WTC11 (cell line): Measurements from ENCODE around the gene AGBL4. TPM values are rescaled to one million over a fixed set of nuclear protein-coding genes. Genes with fewer than 3 reads are reported as not detected.

Experiments
- ATAC-seq: fragments of 200-7000 bp; cut with Tn5 transposase; 2 replicates; pipeline ENCODE4 v1.10.0; 2021; ENCODE audit warnings: mild to moderate bottlenecking, moderate library complexity
- CTCF ChIA-PET: fragments of 300-600 bp; sonication (Branson Sonifier 250); formaldehyde crosslinking; loops from one replicate; lab custom pipeline; 2021; ENCODE audit warnings: antibody characterized with exemption; lab: Charles Lee
- POLR2A ChIA-PET: fragments of 350-600 bp; sonication (Branson Sonifier 250); formaldehyde crosslinking; loops from one replicate; lab custom pipeline; 2021; ENCODE audit warnings: antibody characterized with exemption; lab: Charles Lee
- DNase-seq: peaks from one replicate; pipeline ENCODE4 v3.0.0; 2021; ENCODE audit warnings: low spot score
- H3K27ac Mint-ChIP-seq: 2 replicates; pipeline ENCODE4 v1.8.0; 2021; ENCODE audit warnings: mixed read lengths
- H3K27me3 Mint-ChIP-seq: 2 replicates; pipeline ENCODE4 v1.8.0; 2021; ENCODE audit warnings: low read depth, mild to moderate bottlenecking, moderate library complexity, mixed read lengths
- H3K36me3 Mint-ChIP-seq: 2 replicates; pipeline ENCODE4 v1.8.0; 2021; ENCODE audit warnings: mixed read lengths
- H3K4me1 Mint-ChIP-seq: 2 replicates; pipeline ENCODE4 v1.8.0; 2022; ENCODE audit warnings: mixed read lengths
- H3K4me3 Mint-ChIP-seq: 2 replicates; pipeline ENCODE4 v1.8.0; 2021; ENCODE audit warnings: mild to moderate bottlenecking, moderate library complexity, mixed read lengths
- H3K9me3 Mint-ChIP-seq: 2 replicates; pipeline ENCODE4 v1.8.0; 2021; ENCODE audit warnings: mixed read lengths
- ATF3 ChIP-seq: sonication (generic); formaldehyde crosslinking; conservative IDR thresholded peaks from 2 replicates; pipeline ENCODE4 v1.8.1; 2022; ENCODE audit warnings: mild to moderate bottlenecking, missing genetic modification reagents
- EMX1 ChIP-seq: fragments of 250-450 bp; sonication (Bioruptor Pico); IDR thresholded peaks from 2 replicates; pipeline ENCODE4 v1.8.0; 2021; ENCODE audit warnings: mild to moderate bottlenecking
- JUN ChIP-seq: sonication (generic); formaldehyde crosslinking; IDR thresholded peaks from 2 replicates; pipeline ENCODE4 v1.8.0; 2023; ENCODE audit warnings: mild to moderate bottlenecking, missing genetic modification reagents
- MAX ChIP-seq: sonication (generic); formaldehyde crosslinking; IDR thresholded peaks from 2 replicates; pipeline ENCODE4 v1.8.0; 2022; ENCODE audit warnings: mild to moderate bottlenecking, missing genetic modification reagents
- NFE2L1 ChIP-seq: sonication (generic); formaldehyde crosslinking; IDR thresholded peaks from 2 replicates; pipeline ENCODE4 v1.8.1; 2023; ENCODE audit warnings: missing genetic modification reagents
- NFYB ChIP-seq: sonication (generic); formaldehyde crosslinking; conservative IDR thresholded peaks from 2 replicates; pipeline ENCODE4 v1.8.0; 2022; ENCODE audit warnings: low read depth, missing genetic modification reagents
- SOX15 ChIP-seq: fragments of 250-450 bp; sonication (Bioruptor Pico); IDR thresholded peaks from 2 replicates; pipeline ENCODE4 v1.9.0; 2021; ENCODE audit warnings: mild to moderate bottlenecking
- SP1 ChIP-seq: sonication (generic); formaldehyde crosslinking; conservative IDR thresholded peaks from 2 replicates; pipeline ENCODE4 v1.8.1; 2022; ENCODE audit warnings: missing genetic modification reagents
- TCF7 ChIP-seq: sonication (generic); formaldehyde crosslinking; IDR thresholded peaks from 2 replicates; pipeline ENCODE4 v1.8.0; 2022; ENCODE audit warnings: mild to moderate bottlenecking, low read depth, missing genetic modification reagents, moderate library complexity
- TEAD1 ChIP-seq: sonication (generic); formaldehyde crosslinking; IDR thresholded peaks from 2 replicates; pipeline ENCODE4 v1.8.0; 2022; ENCODE audit warnings: mild to moderate bottlenecking, missing genetic modification reagents
- ZBTB21 ChIP-seq: sonication (generic); formaldehyde crosslinking; IDR thresholded peaks from 2 replicates; pipeline ENCODE4 v1.8.1; 2023; ENCODE audit warnings: mild to moderate bottlenecking, missing genetic modification reagents, borderline replicate concordance
- ZNF232 ChIP-seq: sonication (generic); formaldehyde crosslinking; IDR thresholded peaks from 2 replicates; pipeline ENCODE4 v1.8.0; 2022; ENCODE audit warnings: mild to moderate bottlenecking, missing genetic modification reagents
- ZNF396 ChIP-seq: fragments of 250-450 bp; sonication (Bioruptor Pico); IDR thresholded peaks from 2 replicates; pipeline ENCODE4 v1.8.0; 2021; ENCODE audit warnings: mild to moderate bottlenecking, moderate library complexity, borderline replicate concordance
- ZNF416 ChIP-seq: fragments of 250-450 bp; sonication (Bioruptor Pico); IDR thresholded peaks from 2 replicates; pipeline ENCODE4 v1.9.0; 2021; ENCODE audit warnings: mild to moderate bottlenecking, inconsistent platforms
- ZNF512 ChIP-seq: sonication (generic); formaldehyde crosslinking; IDR thresholded peaks from 2 replicates; pipeline ENCODE4 v1.8.1; 2022; ENCODE audit warnings: missing genetic modification reagents, borderline replicate concordance
- ZNF532 ChIP-seq: fragments of 250-450 bp; sonication (Bioruptor Pico); IDR thresholded peaks from 2 replicates; pipeline ENCODE4 v1.9.0; 2021; ENCODE audit warnings: mild to moderate bottlenecking, borderline replicate concordance
- total RNA-seq: library from RNA; stranded (reverse); gene quantifications from 3 replicates; pipeline ENCODE4 v1.2.3, GENCODE V29; 2021
- TF ChIP-seq, protein P1 (sequence below): sonication (generic); formaldehyde crosslinking; IDR thresholded peaks from 2 replicates; pipeline ENCODE4 v1.8.1; 2023; ENCODE audit warnings: mild to moderate bottlenecking, missing genetic modification reagents, moderate library complexity
- TF ChIP-seq, protein P2 (sequence below): fragments of 250-450 bp; sonication (Bioruptor Pico); IDR thresholded peaks from 2 replicates; pipeline ENCODE4 v1.9.0; 2021; ENCODE audit warnings: mild to moderate bottlenecking
- TF ChIP-seq, protein P3 (sequence below): sonication (generic); formaldehyde crosslinking; IDR thresholded peaks from 2 replicates; pipeline ENCODE4 v1.8.1; 2023; ENCODE audit warnings: mild to moderate bottlenecking, missing genetic modification reagents, moderate library complexity

The AGBL4 gene
- total RNA-seq, 1 experiment from 2014 or later: 0.87 TPM

DNA sequence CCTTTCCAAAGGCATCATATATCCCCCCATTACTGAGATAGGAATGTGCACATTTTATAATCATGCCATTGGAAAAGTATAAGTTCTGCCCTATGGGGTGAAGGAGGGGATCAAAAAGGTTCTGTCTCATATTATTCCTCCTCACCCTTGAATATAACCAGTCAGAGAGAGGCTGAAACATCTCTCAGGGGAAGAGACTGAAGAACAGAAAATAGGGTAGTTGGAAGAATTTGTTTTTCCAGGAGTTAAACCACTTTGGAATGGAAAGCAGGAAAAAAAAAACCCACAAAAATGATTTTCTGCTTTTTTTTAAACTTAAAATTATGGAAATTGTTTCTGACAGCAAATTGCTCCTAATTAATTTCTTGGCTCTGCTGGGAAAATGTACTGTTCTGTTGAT is 1194.3 kb downstream of the AGBL4 start (continued):
- TF ChIP-seq, protein P1, sequence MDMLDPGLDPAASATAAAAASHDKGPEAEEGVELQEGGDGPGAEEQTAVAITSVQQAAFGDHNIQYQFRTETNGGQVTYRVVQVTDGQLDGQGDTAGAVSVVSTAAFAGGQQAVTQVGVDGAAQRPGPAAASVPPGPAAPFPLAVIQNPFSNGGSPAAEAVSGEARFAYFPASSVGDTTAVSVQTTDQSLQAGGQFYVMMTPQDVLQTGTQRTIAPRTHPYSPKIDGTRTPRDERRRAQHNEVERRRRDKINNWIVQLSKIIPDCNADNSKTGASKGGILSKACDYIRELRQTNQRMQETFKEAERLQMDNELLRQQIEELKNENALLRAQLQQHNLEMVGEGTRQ: no peak
- TF ChIP-seq ZBTB21 (CRISPR knock-in tag): no peak
- TF ChIP-seq MAX: no peak

- Mint-ChIP-seq H3K4me3 (no peak overlapping the region), H3K4me1 (no peaks in the 10 kb centered on the region), H3K27ac (no peak overlapping the region), H3K9me3 (no peaks in the 10 kb centered on the region), H3K36me3 (no peaks in the 10 kb centered on the region), H3K27me3 (peaks cover 11% of the 10 kb centered on the region)
- no peak for DNase-seq
- POLR2A ChIA-PET: no interaction called here
- CTCF ChIA-PET: no interaction called here
- ATAC-seq: no peak
- TF ChIP-seq SOX15 (CRISPR knock-in tag) (no peak), TCF7 (CRISPR knock-in tag) (no peak)
Measured at GRCh38 chr1:48823168-48823567, 1200.6 kb downstream of the AGBL4 start.

DNA sequence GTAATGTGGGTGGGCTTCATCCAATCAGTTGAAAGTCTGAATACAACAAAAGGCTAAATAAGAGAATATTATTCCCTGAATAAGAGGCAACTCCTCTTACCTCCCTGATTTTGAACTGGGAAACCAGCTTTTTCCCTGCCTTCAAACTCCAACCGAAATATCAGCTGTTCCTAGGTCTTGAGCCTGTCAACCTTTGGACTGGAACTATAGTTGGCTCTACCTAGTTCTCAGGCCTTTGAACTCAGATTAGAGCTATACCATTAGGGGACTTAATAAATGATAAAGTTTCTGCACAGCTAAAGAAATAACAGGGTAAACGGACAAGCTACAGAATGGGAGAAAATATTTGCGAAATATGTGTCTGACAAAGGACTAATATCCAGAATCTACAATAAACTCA is 1203.3 kb downstream of the AGBL4 start:
- no peak for TF ChIP-seq NFE2L1 (CRISPR knock-in tag)
- TF ChIP-seq ATF3 (CRISPR knock-in tag): no peak
- TF ChIP-seq JUN (CRISPR knock-in tag): no peak
- TF ChIP-seq, protein P2, sequence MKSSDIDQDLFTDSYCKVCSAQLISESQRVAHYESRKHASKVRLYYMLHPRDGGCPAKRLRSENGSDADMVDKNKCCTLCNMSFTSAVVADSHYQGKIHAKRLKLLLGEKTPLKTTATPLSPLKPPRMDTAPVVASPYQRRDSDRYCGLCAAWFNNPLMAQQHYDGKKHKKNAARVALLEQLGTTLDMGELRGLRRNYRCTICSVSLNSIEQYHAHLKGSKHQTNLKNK (CRISPR knock-in tag): no peak
- TF ChIP-seq EMX1 (CRISPR knock-in tag): no peak
- no peak for TF ChIP-seq ZNF416 (CRISPR knock-in tag)
- TF ChIP-seq TEAD1 (CRISPR knock-in tag): no peak
- TF ChIP-seq, protein P3, sequence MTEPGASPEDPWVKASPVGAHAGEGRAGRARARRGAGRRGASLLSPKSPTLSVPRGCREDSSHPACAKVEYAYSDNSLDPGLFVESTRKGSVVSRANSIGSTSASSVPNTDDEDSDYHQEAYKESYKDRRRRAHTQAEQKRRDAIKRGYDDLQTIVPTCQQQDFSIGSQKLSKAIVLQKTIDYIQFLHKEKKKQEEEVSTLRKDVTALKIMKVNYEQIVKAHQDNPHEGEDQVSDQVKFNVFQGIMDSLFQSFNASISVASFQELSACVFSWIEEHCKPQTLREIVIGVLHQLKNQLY (CRISPR knock-in tag): no peak
- no peak for TF ChIP-seq SOX15 (CRISPR knock-in tag)
- TF ChIP-seq ZNF232 (CRISPR knock-in tag): no peak
- no peak for TF ChIP-seq ZNF512 (CRISPR knock-in tag)
- no peak for TF ChIP-seq NFYB (CRISPR knock-in tag)
- no peak for TF ChIP-seq ZNF532 (CRISPR knock-in tag)
- no peak for TF ChIP-seq ZNF396
- TF ChIP-seq SP1 (CRISPR knock-in tag): no peak
- Mint-ChIP-seq H3K9me3 (no peaks in the 10 kb centered on the region), H3K27ac (no peak overlapping the region), H3K36me3 (no peaks in the 10 kb centered on the region), H3K4me1 (no peaks in the 10 kb centered on the region), H3K27me3 (peaks cover 7% of the 10 kb centered on the region), H3K4me3 (no peak overlapping the region)
- ChIA-PET POLR2A (no interaction called here), CTCF (interaction anchor here (1.9 kb wide), 1 partner anchor 248 kb away, joined by 4 read pairs; no protein-coding TSS in a partner anchor)
- DNase-seq: no peak
- ATAC-seq: no peak
